Skeletal muscle satellite cell (primary cell): ENCODE measurements around the gene MLLT6.

Experiments
- H3K27me3 ChIP-seq: 2 replicates; pipeline ENCODE4 v1.7.0; 2013; ENCODE audit warnings: low read length; ENCODE audit not compliant: control insufficient read depth, insufficient read depth
- H3K36me3 ChIP-seq: 2 replicates; pipeline ENCODE4 v1.7.0; 2013; ENCODE audit warnings: mild to moderate bottlenecking, control low read depth, low read length; ENCODE audit not compliant: insufficient read depth
- H3K4me1 ChIP-seq: 2 replicates; pipeline ENCODE4 v1.7.0; 2013; ENCODE audit warnings: low read length; ENCODE audit not compliant: control insufficient read depth, insufficient read depth
- H3K4me2 ChIP-seq: 2 replicates; pipeline ENCODE4 v1.7.0; 2013; ENCODE audit warnings: mild to moderate bottlenecking, low read length
- H3K4me3 ChIP-seq: 2 replicates; pipeline ENCODE4 v1.7.0; 2013; ENCODE audit warnings: low read length
- H3K9ac ChIP-seq: 2 replicates; pipeline ENCODE4 v1.7.0; 2013; ENCODE audit warnings: mild to moderate bottlenecking, low read depth, low read length, moderate library complexity
- H3K9me3 ChIP-seq: replicated peaks from 2 replicates; pipeline ENCODE4 v1.7.0; 2013; ENCODE audit warnings: mild to moderate bottlenecking, control low read depth, low read length

MLLT6 gene

DNA sequence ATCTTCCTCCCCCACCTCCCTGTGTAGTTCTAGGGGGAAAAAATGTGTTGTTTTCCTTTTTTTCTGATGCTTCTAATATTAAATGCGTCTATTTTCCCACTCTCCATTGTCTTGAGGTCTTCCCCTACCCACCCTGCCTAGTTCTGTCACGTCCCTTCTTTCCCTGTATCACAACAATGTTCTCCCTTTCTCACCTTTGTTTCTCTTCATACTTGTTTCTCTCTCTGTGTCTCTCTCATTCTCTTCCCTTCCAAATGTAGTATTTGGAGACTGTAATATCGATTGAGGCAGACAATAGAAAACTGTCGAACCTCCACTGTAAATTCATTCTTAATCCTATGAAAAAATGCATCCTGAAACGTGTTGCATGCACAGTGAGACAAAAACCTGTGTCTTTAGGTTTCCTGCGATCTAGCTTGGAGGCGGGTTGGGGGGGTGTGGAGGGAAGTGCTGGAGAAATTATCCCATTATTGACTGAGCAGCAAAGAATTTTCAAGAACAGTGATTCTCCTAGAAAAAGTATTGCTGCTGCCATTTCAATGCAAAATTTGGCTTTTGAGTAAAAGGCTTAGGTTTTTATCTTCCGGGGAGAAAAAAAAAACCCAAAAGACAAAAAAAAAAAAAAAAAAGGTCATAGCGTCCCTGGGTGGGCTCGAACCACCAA is 46.2 kb downstream of the MLLT6 start:
- peak overlapping the region; percentile 72 for H3K4me2 ChIP-seq
- H3K27me3 ChIP-seq = no peaks in the 10 kb centered on the region
- no peak overlapping the region for H3K9ac ChIP-seq
- H3K36me3 ChIP-seq = peaks cover 17% of the 10 kb centered on the region
- H3K4me1 ChIP-seq = peaks cover 28% of the 10 kb centered on the region
- peak overlapping the region; percentile 51 for H3K4me3 ChIP-seq
- no peaks in the 10 kb centered on the region for H3K9me3 ChIP-seq

DNA sequence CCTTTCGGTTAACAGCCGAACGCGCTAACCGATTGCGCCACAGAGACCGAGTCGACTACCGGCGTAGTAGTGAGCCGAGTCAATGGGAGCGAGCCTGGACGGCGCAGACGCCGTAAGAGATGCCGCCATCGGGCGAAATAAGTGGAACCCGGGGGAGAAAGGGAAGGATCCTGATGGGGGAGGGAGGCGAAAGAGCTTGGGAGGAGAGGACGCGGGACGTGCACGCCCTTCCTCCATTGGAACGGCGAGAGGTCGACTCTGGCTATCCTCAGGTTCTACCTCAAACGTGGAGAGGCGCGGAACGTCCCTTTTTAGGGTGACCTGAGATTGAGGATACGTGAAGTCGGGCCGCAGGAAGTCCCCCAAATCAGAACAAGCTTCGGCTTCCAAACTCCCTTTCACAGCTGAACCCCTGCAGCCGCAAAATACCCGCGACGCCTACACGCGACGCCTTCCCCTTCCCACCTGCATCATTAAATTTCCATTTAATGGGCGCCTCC is 46.8 kb downstream of the MLLT6 start:
- Histone ChIP-seq H3K36me3 (peaks cover 18% of the 10 kb centered on the region), H3K4me2 (peak overlapping the region; percentile 99), H3K9me3 (no peaks in the 10 kb centered on the region), H3K4me3 (peak overlapping the region; percentile 88), H3K27me3 (no peaks in the 10 kb centered on the region), H3K4me1 (peaks cover 23% of the 10 kb centered on the region), H3K9ac (peak overlapping the region; percentile 83)

DNA sequence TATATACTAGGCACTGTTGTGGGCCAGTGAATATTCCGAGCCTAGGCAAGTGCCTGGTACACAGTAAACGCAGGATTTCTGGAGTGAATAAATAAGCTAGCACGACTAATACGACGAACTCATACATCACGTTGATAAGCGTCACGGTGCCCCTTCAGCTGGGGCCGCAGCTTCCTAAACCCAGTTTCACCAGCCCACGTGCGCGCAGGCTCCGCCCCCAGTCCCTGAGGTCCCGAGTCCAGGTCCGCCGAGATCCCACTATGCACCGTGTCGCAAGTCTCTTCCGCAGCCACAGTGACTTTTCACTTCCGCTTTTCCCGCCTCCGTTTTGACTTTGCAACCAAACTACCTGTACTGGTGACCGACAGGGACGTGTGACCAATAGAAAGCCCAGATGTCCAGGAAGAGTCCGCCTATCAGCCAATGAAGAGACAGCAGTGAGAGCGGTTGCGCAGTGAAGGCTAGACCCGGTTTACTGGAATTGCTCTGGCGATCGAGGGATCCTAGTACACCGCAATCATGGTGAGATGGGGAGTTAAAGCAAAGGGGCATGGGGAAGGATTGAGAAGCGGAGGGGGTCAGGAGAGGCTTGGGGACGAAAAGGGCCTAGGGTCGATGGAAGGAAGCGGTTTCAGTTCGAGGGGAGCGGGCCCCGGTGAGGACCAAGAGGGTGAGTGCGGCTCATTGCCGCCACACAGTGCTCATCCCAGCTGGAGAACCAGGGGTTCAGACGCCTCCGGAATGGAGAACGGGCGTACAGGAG is 47.4 kb downstream of the MLLT6 start, which contains the start of gene PSMB3:
Gene PSMB3, plus strand, starts transcription at position 434 of the 763 bp plus-strand sequence. Its CDS starts 86 bp downstream, at position 520.
- Histone ChIP-seq H3K9me3 (no peaks in the 10 kb centered on the region), H3K27me3 (no peaks in the 10 kb centered on the region), H3K4me1 (peaks cover 23% of the 10 kb centered on the region), H3K4me3 (peak within 1 kb of the TSS; percentile 88), H3K4me2 (peak within 1 kb of the TSS; percentile 99), H3K9ac (peak within 1 kb of the TSS; percentile 91), H3K36me3 (peaks cover 18% of the 10 kb centered on the region)

DNA sequence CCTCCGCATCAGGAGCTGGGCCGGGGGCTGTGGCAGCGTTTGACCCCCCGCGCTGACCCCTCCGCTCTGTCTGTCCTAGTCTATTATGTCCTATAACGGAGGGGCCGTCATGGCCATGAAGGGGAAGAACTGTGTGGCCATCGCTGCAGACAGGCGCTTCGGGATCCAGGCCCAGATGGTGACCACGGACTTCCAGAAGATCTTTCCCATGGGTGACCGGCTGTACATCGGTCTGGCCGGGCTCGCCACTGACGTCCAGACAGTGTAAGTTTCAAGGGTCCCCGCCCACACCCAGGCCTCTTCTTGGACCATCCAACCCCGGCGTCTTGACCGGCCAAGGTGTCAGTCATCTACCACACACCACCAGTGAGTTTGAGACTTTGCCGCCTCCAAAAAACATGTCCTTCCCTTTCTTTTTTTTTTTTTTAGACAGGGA is 48.0 kb downstream of the MLLT6 start:
- Histone ChIP-seq H3K9ac (peak overlapping the region; percentile 91), H3K27me3 (no peaks in the 10 kb centered on the region), H3K4me2 (peak overlapping the region; percentile 96), H3K4me3 (peak overlapping the region; percentile 88), H3K36me3 (peaks cover 23% of the 10 kb centered on the region), H3K4me1 (peaks cover 23% of the 10 kb centered on the region), H3K9me3 (no peaks in the 10 kb centered on the region)

DNA sequence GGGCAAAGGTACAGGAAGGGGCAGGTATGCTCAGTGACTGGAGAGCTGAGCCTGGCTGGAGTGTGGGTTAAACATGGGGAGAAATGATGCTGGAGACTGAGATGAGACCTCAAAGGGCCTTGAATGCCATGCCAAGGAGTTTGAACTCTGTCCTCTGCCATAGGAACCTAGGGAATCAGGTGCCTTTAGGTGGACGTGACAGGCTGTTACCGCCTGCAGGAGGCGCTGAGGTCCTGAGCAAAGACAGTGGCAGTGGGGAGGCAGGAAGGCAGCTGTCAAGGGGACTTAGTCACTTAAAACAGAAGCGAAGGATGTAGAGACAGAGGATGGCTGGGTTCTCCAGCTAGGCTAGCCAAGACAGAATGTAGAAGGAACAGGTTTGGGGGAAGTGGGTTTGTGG is 56.5 kb downstream of the MLLT6 start:
- Histone ChIP-seq H3K4me2 (no peak overlapping the region), H3K9ac (no peak overlapping the region), H3K4me3 (no peak overlapping the region), H3K9me3 (no peaks in the 10 kb centered on the region), H3K4me1 (no peaks in the 10 kb centered on the region), H3K36me3 (peaks cover 69% of the 10 kb centered on the region), H3K27me3 (no peaks in the 10 kb centered on the region)

DNA sequence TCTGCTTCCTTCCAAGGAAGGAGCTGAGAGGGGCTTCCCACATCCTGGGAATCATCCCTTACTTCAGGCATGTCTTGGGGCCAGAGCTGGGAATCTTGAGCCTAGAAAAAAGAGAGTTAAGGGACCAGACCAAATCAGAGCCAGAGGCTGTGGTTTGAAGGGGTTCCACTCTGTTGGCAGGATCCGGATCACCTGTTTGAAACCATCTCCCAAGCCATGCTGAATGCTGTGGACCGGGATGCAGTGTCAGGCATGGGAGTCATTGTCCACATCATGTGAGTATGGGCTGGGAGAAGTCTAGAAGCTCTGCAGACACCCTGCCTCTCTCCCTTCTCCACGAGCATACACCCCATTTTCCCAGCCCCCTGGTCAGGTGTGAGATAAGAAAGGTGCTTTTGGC is 57.2 kb downstream of the MLLT6 start:
- Histone ChIP-seq H3K9me3 (no peaks in the 10 kb centered on the region), H3K36me3 (peaks cover 74% of the 10 kb centered on the region), H3K4me2 (no peak overlapping the region), H3K9ac (no peak overlapping the region), H3K4me3 (no peak overlapping the region), H3K27me3 (no peaks in the 10 kb centered on the region), H3K4me1 (no peaks in the 10 kb centered on the region)

DNA sequence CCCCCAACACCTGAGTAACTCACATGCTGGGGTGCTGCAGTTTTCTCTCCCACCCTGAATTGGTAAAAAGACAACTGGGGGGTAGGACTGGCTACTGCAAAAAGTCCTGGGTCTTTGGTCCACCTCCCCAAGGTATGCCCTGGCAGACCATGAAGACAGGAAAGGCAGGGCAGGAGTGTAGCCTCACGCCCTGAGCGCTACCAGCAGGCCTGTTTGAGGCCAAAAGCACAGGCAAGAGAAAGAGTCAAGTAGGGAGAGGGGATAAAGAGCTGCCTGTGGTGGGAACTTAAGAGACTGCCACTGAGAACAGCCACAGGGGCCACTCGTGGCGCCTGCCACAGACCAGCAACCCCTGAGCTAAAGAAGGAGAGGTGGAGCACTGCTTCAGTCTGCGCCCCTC is 61.3 kb downstream of the MLLT6 start:
- H3K4me1 ChIP-seq = no peaks in the 10 kb centered on the region
- H3K36me3 ChIP-seq = peaks cover 84% of the 10 kb centered on the region
- H3K4me3 ChIP-seq = no peak overlapping the region
- no peak overlapping the region for H3K9ac ChIP-seq
- no peak overlapping the region for H3K4me2 ChIP-seq
- no peaks in the 10 kb centered on the region for H3K27me3 ChIP-seq
- no peaks in the 10 kb centered on the region for H3K9me3 ChIP-seq

DNA sequence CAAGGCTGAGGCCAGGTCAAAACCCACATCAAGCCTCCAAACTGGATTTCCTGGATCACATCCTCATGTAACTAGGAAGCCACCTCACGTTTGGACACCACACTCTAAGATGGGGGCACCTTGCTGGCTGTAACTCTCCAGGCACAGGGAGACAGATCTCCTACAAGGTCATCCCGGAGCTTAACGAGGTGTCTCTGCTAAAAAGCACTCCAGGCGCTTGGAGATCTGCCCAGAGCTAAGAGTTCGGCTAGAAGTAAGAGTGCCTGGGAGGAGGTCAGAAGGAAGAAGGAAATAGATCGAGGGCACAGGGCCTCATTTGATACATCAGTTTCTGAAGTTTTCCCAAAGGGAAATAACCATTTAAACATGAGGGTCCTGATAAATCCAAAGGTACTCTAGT is 63.3 kb downstream of the MLLT6 start:
- Histone ChIP-seq H3K9me3 (no peaks in the 10 kb centered on the region), H3K4me1 (no peaks in the 10 kb centered on the region), H3K4me2 (no peak overlapping the region), H3K27me3 (no peaks in the 10 kb centered on the region), H3K36me3 (peaks cover 86% of the 10 kb centered on the region), H3K4me3 (no peak overlapping the region), H3K9ac (no peak overlapping the region)

DNA sequence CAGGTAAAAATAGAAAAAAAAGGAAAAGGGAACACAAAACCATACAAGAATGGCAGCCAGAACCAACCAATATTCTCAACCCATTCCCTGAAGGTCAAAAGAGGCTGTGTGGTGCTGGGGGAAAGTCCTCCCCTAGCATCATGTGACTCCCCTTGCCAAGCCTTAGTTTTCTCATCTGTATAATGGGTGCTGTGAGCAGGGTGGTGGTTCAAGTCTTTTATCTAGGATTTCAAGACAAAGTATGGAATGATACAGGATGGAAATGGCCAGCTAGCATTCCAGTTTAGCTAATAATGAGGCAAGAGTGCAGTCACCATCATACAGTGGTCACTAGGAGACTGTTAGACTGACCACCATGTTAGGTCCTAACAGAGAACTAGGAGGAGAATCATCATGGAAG is 68.2 kb downstream of the MLLT6 start:
- no peak overlapping the region for H3K4me3 ChIP-seq
- H3K9me3 ChIP-seq = no peaks in the 10 kb centered on the region
- H3K9ac ChIP-seq = no peak overlapping the region
- H3K36me3 ChIP-seq = peaks cover 80% of the 10 kb centered on the region
- no peaks in the 10 kb centered on the region for H3K27me3 ChIP-seq
- H3K4me1 ChIP-seq = no peaks in the 10 kb centered on the region
- no peak overlapping the region for H3K4me2 ChIP-seq

DNA sequence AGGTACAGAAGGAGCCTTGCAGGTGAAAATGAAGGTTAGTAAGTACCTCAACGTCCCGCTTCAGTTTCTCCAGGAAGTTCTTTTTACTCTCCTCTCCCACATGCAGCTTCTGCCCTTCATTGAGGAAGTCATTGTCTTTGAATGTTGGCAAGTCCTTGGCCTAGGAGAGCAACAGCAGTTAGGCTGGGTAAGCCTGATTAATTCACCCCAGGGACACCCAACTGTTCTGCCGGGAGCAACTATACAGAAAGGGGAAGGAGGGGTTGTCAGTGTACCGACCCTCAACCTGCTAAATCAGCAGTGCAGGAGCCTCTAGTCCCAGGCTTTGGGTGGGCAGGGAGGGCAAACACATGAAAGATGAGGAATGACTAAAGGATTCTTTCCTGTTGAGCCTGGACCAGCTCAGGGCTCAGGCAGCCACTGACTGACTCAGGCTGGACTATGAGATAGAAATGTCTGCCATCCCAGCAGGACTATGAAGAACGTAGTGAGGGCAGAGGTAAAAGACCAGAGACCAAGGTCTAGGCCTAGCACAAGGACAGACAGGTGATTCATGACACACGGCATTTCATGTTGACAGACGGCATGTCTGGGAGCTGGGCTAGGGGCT is 72.7 kb downstream of the MLLT6 start:
- Histone ChIP-seq H3K4me2 (no peak overlapping the region), H3K27me3 (no peaks in the 10 kb centered on the region), H3K4me3 (no peak overlapping the region), H3K9me3 (no peaks in the 10 kb centered on the region), H3K9ac (no peak overlapping the region), H3K36me3 (peaks cover 84% of the 10 kb centered on the region), H3K4me1 (no peaks in the 10 kb centered on the region)
